ENCODE measurements around the gene NSG2. TPM values are rescaled to one million over a fixed set of nuclear protein-coding genes. Genes with fewer than 3 reads are reported as not detected.
A peak's percentile ranks its signal among the peaks of the same experiment; 100 is the strongest.

NSG2 gene
- total and polyA plus RNA-seq, 2 of the 4 experiments (the other 2 are of a cell fraction): not detected

GRCh38 chr5:174030286-174030685 is 15.2 kb upstream of the NSG2 start:
- Histone ChIP-seq H4K5ac (ENCODE audit: low read depth, low read length) (no peak overlapping the region), H3K9me3 (ENCODE audit: control insufficient read depth, insufficient read depth, low read length) (no peaks in the 10 kb centered on the region; the same call in 1 of the 2 replicates), H3K4me2 (ENCODE audit: low read depth, low read length) (no peak overlapping the region), H2AFZ (replicated peaks; ENCODE audit: low read length, poor library complexity) (no peak overlapping the region), H3K79me1 (ENCODE audit: low read depth in 1 of 2, low read length in 2 of 2) (no peaks in the 10 kb centered on the region), H3K9ac (ENCODE audit: low read depth, low read length) (no peak overlapping the region), H2BK20ac (ENCODE audit: low read depth, low read length) (no peak overlapping the region), H3K9me1 (ENCODE audit: insufficient read depth, low read length) (no peaks in the 10 kb centered on the region), H3K14ac (replicated peaks; ENCODE audit: low read depth, low read length) (no peak overlapping the region), H3K27me3 (ENCODE audit: control insufficient read depth, insufficient read depth, low read length) (no peaks in the 10 kb centered on the region), H3K27ac (ENCODE audit: insufficient read depth, low read length) (no peak overlapping the region), H3K4me1 (ENCODE audit: control insufficient read depth, insufficient read depth, low read length) (no peaks in the 10 kb centered on the region), H2AK5ac (ENCODE audit: low read depth, low read length) (no peak overlapping the region), H4K8ac (ENCODE audit: low read depth in 2 of 2, low read length in 2 of 2) (no peak overlapping the region), H3K4ac (ENCODE audit: low read depth, low read length) (no peak overlapping the region), H2BK15ac (ENCODE audit: low read depth, low read length) (no peak overlapping the region), H2AK9ac (replicated peaks; ENCODE audit: low read depth, low read length, poor library complexity) (no peak overlapping the region), H4K91ac (ENCODE audit: insufficient read depth, low read depth, low read length) (no peak overlapping the region), H4K20me1 (ENCODE audit: insufficient read depth, low read length) (no peaks in the 10 kb centered on the region), H2BK5ac (ENCODE audit: low read depth, low read length, poor library complexity, severe bottlenecking) (no peak overlapping the region), H3K56ac (ENCODE audit: extremely low read depth, insufficient read depth, low read length) (no peak overlapping the region), H3K18ac (ENCODE audit: low read depth, low read length) (no peak overlapping the region), H2BK120ac (ENCODE audit: low read depth, low read length) (no peak overlapping the region), H3K23ac (ENCODE audit: low read depth, low read length) (no peak overlapping the region), H3K36me3 (ENCODE audit: control insufficient read depth, insufficient read depth, low read length) (no peaks in the 10 kb centered on the region), H3K4me3 (ENCODE audit: insufficient read depth, low read depth, low read length) (no peak overlapping the region)
- POLR2A ChIA-PET (ENCODE audit: unreplicated experiment): no interaction called here
- CTCF ChIA-PET: no interaction called here
- no peak for TF ChIP-seq POLR2A (IDR thresholded peaks at IDR 0.05; ENCODE audit: low read depth, low read length)
- TF ChIP-seq RAD21 (IDR thresholded peaks at IDR 0.05; ENCODE audit: low read length): no peak
- peak; percentile 79 for TF ChIP-seq MAFK (IDR thresholded peaks at IDR 0.05; ENCODE audit: low read depth, low read length)
- no peak for TF ChIP-seq CTCF (conservative IDR thresholded peaks at IDR 0.05; ENCODE audit: low read depth, low read length)
- whole genome bisulfite sequencing, 2 experiments (ENCODE audit: extremely low coverage in 2 of 2, insufficient read length in 1 of 2): no CpG with 5 or more reads among the region's 2 CpGs
- BruUV-seq (replicated peaks): no TSS peak
- dilution Hi-C loops (cut with HindIII; ENCODE audit: low sequenced_read_pairs, unreplicated experiment) (no loop called here), intact Hi-C loops (cut with micrococcal nuclease) (no loop called here), in situ Hi-C loops (cut with MboI; ENCODE audit: low sequenced_read_pairs) (no loop called here)
- ATAC-seq (ENCODE audit: low read depth): no peak
- no peak for DNase-seq
